ENCODE results near the gene IRF2BP1. TPM values are rescaled to one million over a fixed set of nuclear protein-coding genes. Genes with fewer than 3 reads are reported as not detected.

Gene IRF2BP1
- polyA plus RNA-seq (ENCODE audit: insufficient read length): 20.8 TPM

GRCh38 chr19:45885556-45886426, at the start of gene IRF2BP1:
IRF2BP1 (minus strand) TSS chr19:45886141; CDS start chr19:45885774, 367 bp downstream.
- DNase-seq: peak; percentile 93

- DNase-seq: no peak
Measured at GRCh38 chr19:45935267-45935666, 49.3 kb upstream of the IRF2BP1 start.

- no peak for DNase-seq
Measured at GRCh38 chr19:45934551-45935230, 48.8 kb upstream of the IRF2BP1 start.

- DNase-seq: no peak
Measured at GRCh38 chr19:45933759-45934158, 47.8 kb upstream of the IRF2BP1 start.

- no peak for DNase-seq
Measured at GRCh38 chr19:45931055-45931454, 45.1 kb upstream of the IRF2BP1 start.

- no peak for DNase-seq
Measured at GRCh38 chr19:45929247-45929646, 43.3 kb upstream of the IRF2BP1 start.

GRCh38 chr19:45927565-45928261, 41.8 kb upstream of the IRF2BP1 start:
- DNase-seq: peak; percentile 89

GRCh38 chr19:45924891-45925447, 39.0 kb upstream of the IRF2BP1 start:
- DNase-seq: no peak

GRCh38 chr19:45922281-45922680, 36.3 kb upstream of the IRF2BP1 start:
- no peak for DNase-seq

GRCh38 chr19:45920458-45920857, 34.5 kb upstream of the IRF2BP1 start:
- no peak for DNase-seq

GRCh38 chr19:45919678-45920077, 33.7 kb upstream of the IRF2BP1 start:
- no peak for DNase-seq

GRCh38 chr19:45918721-45919120, 32.8 kb upstream of the IRF2BP1 start:
- no peak for DNase-seq

GRCh38 chr19:45917421-45918091, 31.6 kb upstream of the IRF2BP1 start:
- no peak for DNase-seq

- DNase-seq: no peak
Measured at GRCh38 chr19:45913874-45914830, 28.2 kb upstream of the IRF2BP1 start, which contains the start of gene NANOS2. NANOS2 (minus strand) TSS chr19:45914778; CDS start chr19:45914693, 85 bp downstream.

GRCh38 chr19:45911291-45911690, 25.4 kb upstream of the IRF2BP1 start:
- no peak for DNase-seq

GRCh38 chr19:45908956-45909355, 23.0 kb upstream of the IRF2BP1 start:
- no peak for DNase-seq

- DNase-seq: no peak
Measured at GRCh38 chr19:45906221-45906620, 20.3 kb upstream of the IRF2BP1 start.

- no peak for DNase-seq
Measured at GRCh38 chr19:45905011-45905410, 19.1 kb upstream of the IRF2BP1 start.

GRCh38 chr19:45902651-45903625, 17.0 kb upstream of the IRF2BP1 start:
- DNase-seq: peak; percentile 99
